NB4 (cell line): ENCODE results near the gene USP36.

Source experiments
- CTCF ChIP-seq: IDR thresholded peaks from one replicate; pipeline ENCODE4 v1.5.1; 2012; ENCODE audit warnings: low read depth, low read length
- MAX ChIP-seq: IDR thresholded peaks from 2 replicates; pipeline ENCODE4 v1.6.1; 2011; ENCODE audit warnings: low read depth, low read length
- MYC ChIP-seq: IDR thresholded peaks from 2 replicates; pipeline ENCODE4 v1.6.1; 2011; ENCODE audit warnings: low read depth, low read length
- POLR2A ChIP-seq: IDR thresholded peaks from 2 replicates; pipeline ENCODE4 v1.6.1; 2011; ENCODE audit warnings: mild to moderate bottlenecking; ENCODE audit not compliant: insufficient read length; ENCODE audit errors: extremely low read depth

- TF ChIP-seq CTCF (no peak), POLR2A (no peak), MYC (no peak), MAX (no peak)
These were observed 46.6 kb downstream of the USP36 start for GRCh38 chr17:78793968-78794367.
